ENCODE measurements around the gene XDH. TPM values are rescaled to one million over a fixed set of nuclear protein-coding genes. Genes with fewer than 3 reads are reported as not detected.

Gene XDH
- polyA plus RNA-seq, 1 of the 3 experiments (the other 2 are of a cell fraction), result 0.33 TPM

DNA sequence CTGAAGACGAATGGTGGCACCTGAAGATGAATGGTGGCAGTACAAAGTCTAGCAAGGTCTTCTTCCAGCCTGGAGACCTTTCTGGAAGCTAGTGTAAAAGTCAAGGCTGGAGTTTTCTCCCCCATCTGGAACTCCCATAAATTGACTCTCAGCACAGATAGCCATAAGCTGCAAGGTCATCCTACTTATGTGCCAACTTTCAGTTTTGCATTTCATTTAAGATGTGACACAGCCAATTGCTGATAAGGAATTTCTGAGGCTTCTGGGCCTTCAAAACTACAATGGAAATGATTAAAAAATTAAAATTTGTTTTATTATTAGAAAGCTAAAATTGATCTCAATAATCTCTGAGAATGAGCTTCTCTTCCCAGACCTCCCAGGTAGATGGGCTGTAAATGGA lies 10.2 kb downstream of the XDH start:
- Histone ChIP-seq H3K79me2 (ENCODE audit: insufficient read depth) (no peaks in the 10 kb centered on the region), H3K4me2 (no peak overlapping the region), H3K27me3 (ENCODE audit: insufficient read depth) (no peaks in the 10 kb centered on the region), H3K27ac (ENCODE audit: low read depth in 2 of 2, low read length in 1 of 2) (no peak overlapping the region), H3K9me2 (no peaks in the 10 kb centered on the region), H4K20me1 (ENCODE audit: insufficient read depth) (no peaks in the 10 kb centered on the region), H3K36me3 (replicated peaks in 1 of 2; ENCODE audit: control insufficient read depth in 1 of 2, insufficient read depth in 2 of 2, low read length in 1 of 2) (no peaks in the 10 kb centered on the region), H2AFZ (ENCODE audit: low read depth) (no peak overlapping the region), H3K4me1 (ENCODE audit: control insufficient read depth in 1 of 2, insufficient read depth in 2 of 2, low read depth in 1 of 2, low read length in 1 of 2) (peaks cover 2 to 17% of the 10 kb centered on the region in 2 experiments; a peak in 3 of 4 replicates), H3K9ac (no peak overlapping the region), H3F3A (replicated peaks; ENCODE audit: insufficient read depth) (peaks cover 10% of the 10 kb centered on the region), H3K4me3 (ENCODE audit: low read depth in 2 of 2, low read length in 1 of 2) (no peak overlapping the region), H3K9me3 (no peaks in the 10 kb centered on the region)
- 81% methylated on average over 1 of the region's 1 CpG for WGBS (ENCODE audit: low lambda C conversion rate)
- CTCF ChIA-PET, result interaction anchor here (0.7 to 1.0 kb wide), 3 partner anchors 9 to 37 kb away, joined by 3 read pairs; no protein-coding TSS in a partner anchor
- POLR2A ChIA-PET, result no interaction called here
- no peak for TF ChIP-seq NRF1 (IDR thresholded peaks at IDR 0.05; ENCODE audit: low read depth, low read length)
- TF ChIP-seq RFX5 (IDR thresholded peaks at IDR 0.05; ENCODE audit: low read length), result no peak
- TF ChIP-seq, protein P1, sequence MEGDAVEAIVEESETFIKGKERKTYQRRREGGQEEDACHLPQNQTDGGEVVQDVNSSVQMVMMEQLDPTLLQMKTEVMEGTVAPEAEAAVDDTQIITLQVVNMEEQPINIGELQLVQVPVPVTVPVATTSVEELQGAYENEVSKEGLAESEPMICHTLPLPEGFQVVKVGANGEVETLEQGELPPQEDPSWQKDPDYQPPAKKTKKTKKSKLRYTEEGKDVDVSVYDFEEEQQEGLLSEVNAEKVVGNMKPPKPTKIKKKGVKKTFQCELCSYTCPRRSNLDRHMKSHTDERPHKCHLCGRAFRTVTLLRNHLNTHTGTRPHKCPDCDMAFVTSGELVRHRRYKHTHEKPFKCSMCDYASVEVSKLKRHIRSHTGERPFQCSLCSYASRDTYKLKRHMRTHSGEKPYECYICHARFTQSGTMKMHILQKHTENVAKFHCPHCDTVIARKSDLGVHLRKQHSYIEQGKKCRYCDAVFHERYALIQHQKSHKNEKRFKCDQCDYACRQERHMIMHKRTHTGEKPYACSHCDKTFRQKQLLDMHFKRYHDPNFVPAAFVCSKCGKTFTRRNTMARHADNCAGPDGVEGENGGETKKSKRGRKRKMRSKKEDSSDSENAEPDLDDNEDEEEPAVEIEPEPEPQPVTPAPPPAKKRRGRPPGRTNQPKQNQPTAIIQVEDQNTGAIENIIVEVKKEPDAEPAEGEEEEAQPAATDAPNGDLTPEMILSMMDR (IDR thresholded peaks at IDR 0.05), result no peak
- no peak for TF ChIP-seq MEF2A (IDR thresholded peaks at IDR 0.05; ENCODE audit: borderline replicate concordance, low read depth)
- no peak for TF ChIP-seq REST (IDR thresholded peaks at IDR 0.05; ENCODE audit: low read depth, low read length)
- TF ChIP-seq GABPA (IDR thresholded peaks at IDR 0.05; ENCODE audit: low read depth), result no peak
- TF ChIP-seq, protein P2, sequence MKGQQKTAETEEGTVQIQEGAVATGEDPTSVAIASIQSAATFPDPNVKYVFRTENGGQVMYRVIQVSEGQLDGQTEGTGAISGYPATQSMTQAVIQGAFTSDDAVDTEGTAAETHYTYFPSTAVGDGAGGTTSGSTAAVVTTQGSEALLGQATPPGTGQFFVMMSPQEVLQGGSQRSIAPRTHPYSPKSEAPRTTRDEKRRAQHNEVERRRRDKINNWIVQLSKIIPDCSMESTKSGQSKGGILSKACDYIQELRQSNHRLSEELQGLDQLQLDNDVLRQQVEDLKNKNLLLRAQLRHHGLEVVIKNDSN (IDR thresholded peaks at IDR 0.05; ENCODE audit: borderline replicate concordance, low read depth), result no peak
- no peak for TF ChIP-seq RCOR1 (IDR thresholded peaks at IDR 0.05; ENCODE audit: low read length)
- no peak for TF ChIP-seq FOSL2 (IDR thresholded peaks at IDR 0.05; ENCODE audit: borderline replicate concordance, low read depth)
- no peak for TF ChIP-seq CHD2 (IDR thresholded peaks at IDR 0.05; ENCODE audit: low read length, partially characterized antibody)
- no peak for TF ChIP-seq MXI1 (IDR thresholded peaks at IDR 0.05; ENCODE audit: low read depth, low read length)
- TF ChIP-seq EP300 (IDR thresholded peaks at IDR 0.05; ENCODE audit: borderline replicate concordance in 1 of 2, low read depth in 1 of 2, low read length in 1 of 2), result no peak
- no peak for TF ChIP-seq FOXM1 (IDR thresholded peaks at IDR 0.05; ENCODE audit: low read depth)
- no peak for TF ChIP-seq POLR2AphosphoS5 (IDR thresholded peaks at IDR 0.05; ENCODE audit: low read depth, low read length)
- TF ChIP-seq NFIC (IDR thresholded peaks at IDR 0.05; ENCODE audit: borderline replicate concordance), result no peak
- DNase-seq, result no peak

Data from SK-N-SH (cell line).